Measurements from ENCODE around the gene ZNF439.
"Not testable (repeated sequence)": the region's sequence is repeated elsewhere in the genome, so short reads cannot be mapped to it uniquely, and the experiment has no call there.

ZNF439 gene

DNA sequence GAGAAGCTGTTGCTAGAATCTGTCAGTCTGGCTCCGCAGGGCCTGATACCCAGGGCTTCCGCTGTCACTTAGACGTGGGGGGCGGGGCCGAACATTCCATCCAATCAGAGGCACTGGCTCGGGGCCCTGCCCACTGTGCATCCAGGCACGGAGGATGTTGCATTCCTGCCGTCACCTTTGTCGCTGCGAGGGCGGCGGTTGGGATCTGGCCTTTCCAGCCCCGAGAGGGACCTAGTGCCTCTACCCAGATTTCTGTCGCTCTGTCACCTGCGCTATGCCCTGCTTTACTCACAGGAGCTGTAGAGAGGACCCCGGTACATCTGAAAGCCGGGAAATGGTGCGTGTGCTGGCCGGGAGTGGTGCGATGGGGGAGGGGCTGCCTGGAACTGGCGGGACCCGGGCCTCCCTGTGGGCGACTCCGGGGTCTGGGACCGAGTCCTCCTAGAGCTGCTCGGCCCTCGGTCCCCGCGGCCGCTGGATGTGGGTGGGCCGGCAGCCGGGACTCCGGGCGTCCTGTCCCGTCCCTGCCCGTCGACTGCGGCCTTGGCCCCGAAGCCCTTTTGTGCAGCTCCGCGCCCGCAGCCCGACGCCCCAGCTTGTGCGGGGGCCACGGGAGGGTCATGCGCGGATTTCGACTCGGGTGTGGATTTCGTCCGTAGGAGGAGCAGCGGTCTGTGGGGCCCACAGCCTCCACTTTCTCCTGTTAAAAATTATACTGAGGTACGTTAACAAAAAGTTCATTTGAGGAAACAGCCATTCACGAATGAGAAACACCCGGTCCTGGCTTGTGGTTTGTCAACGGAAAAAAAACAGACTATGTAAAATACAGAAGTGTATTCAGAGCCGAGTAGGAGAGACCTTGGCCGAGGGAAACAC is at the start of gene ZNF439:
Gene ZNF439, plus strand, starts transcription at position 133 of the 876 bp plus-strand sequence. Its CDS starts 142 bp downstream, at position 275.
- peak; percentile 64 to 93 for DNase-seq

GRCh38 chr19:11806354-11807098 is 42.0 kb upstream of the ZNF439 start:
- no peak for DNase-seq

- no peak for DNase-seq
Measured at GRCh38 chr19:11807099-11807380, 41.5 kb upstream of the ZNF439 start.

- DNase-seq = peak in 1 of 2 experiments; percentile 40
Measured at GRCh38 chr19:11813703-11814028, 34.9 kb upstream of the ZNF439 start.

- DNase-seq = peak; percentile 93 to 96
Measured at GRCh38 chr19:11814029-11814699, 34.4 kb upstream of the ZNF439 start, which contains the start of gene ZNF440. Gene ZNF440 (plus strand): TSS chr19:11814273. CDS start chr19:11814448, 175 bp downstream.

DNA sequence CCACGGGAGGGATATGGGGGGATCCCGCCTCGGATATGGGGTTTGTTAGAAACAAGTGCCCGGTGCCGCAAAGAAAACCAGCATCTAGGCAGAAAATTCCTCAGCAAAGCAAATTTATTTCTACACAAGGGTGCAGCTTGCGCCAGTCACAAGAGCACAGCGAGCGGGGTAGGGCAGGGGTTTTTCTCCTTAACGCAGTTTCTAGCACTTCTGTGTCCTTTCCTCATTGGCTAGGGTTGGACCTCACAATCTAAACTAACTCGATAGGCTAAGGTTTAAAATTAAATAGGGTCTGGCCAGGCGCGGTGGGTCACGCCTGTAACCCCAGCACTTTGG is 33.9 kb upstream of the ZNF439 start:
- no peak for DNase-seq

DNA sequence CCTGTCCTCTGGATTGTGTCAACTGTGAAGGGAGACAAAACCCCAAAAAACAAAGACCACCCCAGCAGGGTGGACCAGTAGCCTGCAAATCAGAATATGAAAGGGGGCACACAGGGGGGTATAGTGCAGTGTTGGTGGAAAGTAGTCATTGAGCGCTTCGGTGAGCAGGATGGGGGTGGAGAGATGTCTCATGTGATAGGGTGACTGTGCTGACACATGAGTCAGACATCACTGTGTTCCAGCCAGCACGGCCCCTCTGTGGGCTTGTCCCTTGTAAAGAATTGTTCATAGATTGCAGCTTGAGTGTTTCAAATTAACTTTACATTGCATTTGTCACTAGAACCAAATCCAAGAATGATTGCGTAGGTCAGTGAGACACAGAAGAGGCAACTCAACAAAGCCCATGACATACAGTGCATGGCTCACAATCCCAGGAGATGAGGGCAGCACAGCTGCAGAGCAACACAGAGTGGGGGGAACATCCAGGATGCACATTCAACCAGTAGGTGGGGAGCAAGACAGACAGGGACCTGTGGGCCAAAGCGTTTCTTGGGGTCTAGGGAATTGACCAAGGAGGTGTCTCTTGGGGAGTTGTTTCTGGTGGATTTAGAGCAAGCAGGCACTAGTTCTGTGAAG is 26.9 kb upstream of the ZNF439 start:
- DNase-seq = no peak

GRCh38 chr19:11828957-11829876 is 19.3 kb upstream of the ZNF439 start:
- DNase-seq = not testable (repeated sequence)

DNA sequence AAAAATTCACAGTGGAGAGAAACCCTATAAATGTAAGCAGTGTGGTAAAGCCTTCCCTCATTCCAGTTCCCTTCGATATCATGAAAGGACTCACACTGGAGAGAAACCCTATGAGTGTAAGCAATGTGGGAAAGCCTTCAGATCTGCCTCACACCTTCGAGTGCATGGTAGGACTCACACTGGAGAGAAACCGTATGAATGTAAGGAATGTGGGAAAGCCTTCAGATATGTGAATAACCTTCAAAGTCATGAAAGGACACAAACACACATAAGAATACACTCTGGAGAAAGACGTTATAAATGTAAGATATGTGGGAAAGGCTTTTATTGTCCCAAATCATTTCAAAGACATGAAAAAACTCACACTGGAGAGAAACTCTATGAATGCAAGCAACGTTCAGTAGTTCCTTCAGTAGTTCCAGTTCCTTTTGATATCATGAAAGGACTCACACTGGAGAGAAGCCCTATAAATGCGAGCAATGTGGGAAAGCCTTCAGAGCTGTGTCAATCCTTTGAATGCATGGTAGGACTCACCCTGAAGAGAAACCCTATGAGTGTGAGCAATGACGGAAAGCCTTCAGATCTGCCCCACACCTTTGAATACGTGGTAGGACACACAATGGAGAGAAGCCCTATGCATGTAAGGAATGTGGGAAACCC is 16.1 kb upstream of the ZNF439 start:
- no peak for DNase-seq

DNA sequence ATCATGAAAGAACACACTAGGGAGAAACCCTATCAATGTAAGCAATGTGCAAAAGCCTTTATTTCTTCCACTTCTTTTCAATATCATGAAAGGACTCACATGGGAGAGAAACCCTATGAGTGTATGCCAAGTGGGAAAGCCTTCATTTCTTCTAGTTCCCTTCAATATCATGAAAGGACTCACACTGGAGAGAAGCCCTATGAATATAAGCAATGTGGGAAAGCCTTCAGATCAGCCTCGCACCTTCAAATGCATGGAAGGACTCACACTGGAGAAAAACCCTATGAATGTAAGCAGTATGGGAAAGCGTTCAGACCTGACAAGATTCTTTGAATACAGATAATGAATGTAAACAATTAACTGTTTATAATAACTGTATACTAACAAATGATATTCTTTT is 15.0 kb upstream of the ZNF439 start:
- DNase-seq = no peak

- DNase-seq = not testable (repeated sequence)
Measured at GRCh38 chr19:11835626-11836066, 12.9 kb upstream of the ZNF439 start.

DNA sequence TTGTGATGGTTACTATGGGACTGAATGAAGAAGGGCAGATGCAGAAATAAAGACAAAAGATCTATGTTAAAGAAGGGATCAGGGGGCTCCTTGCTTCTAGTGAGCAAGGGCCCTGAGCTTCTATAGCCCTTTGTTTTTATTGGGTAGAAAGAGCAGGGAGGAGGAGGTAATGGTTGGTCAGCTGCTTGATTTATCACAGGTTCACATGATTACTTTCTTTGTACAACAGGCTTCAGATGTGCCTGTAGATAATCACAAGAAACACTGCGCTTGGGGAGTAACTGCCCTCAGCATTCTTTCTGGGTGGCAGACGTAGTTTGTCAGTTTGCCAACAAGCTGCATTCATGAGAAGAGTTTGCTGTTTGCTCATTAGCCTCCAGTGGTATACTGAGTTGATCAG is 4.8 kb upstream of the ZNF439 start:
- DNase-seq = no peak

GRCh38 chr19:11847615-11848014 is 911 bp upstream of the ZNF439 start:
- DNase-seq = not testable (repeated sequence)

DNA sequence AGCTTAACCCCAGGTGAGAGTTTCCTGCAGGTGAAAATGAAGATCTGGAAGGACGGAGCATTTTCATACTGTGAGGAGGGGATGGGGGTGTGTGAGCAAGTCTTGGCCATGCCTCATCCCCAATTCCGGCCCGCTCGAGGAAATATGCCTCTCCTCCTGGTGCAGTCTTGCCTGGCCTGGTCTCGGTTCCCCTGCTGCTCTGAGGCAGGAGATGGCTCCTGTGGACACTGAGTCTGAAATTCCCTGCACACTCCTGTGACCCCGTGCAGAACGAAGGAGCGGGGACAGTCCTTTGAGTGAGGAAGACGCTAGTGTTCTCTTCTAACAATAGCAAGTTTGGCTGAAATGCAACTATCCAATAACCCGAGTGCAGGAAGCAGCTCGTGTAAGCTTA is 329 bp upstream of the ZNF439 start:
- no peak for DNase-seq

DNA sequence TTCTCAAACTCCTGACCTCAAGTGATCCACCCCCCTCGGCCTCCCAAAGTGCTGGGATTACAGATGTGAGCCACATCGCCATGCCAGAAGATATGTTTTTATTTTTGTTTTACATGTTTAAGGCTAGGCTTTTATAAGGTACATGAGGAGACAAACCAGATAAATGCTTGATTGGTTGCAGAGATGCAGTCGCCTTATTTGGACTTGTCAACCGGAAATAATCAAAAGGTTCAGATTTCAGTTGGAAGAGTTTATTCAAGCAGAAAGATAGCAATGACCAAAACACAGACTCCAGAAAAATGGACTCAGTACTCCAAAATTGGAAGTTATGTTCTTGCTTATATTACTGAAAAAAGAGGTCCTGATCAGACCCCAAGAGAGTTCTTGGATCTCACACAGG is 1.8 kb downstream of the ZNF439 start:
- not testable (repeated sequence) for DNase-seq

DNA sequence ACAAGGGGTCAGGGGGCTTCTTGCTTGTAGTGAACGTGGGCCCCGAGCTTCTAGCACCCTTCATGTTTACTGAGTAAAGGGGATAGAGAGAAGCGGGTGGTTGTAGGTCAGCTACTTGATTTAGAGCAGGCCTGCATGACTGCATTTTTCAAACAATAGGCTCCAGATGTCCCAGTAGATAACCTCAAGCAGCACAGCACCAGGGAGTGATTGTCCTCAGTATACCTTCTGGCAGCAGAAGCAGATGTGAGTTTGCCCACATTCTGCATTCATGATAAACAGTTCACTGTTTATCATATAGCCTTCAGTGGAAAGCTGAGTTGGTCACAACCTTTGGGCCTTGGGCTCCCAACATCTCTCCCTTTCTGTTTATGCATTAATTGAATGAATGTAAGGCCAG is 4.8 kb downstream of the ZNF439 start:
- DNase-seq = no peak

DNA sequence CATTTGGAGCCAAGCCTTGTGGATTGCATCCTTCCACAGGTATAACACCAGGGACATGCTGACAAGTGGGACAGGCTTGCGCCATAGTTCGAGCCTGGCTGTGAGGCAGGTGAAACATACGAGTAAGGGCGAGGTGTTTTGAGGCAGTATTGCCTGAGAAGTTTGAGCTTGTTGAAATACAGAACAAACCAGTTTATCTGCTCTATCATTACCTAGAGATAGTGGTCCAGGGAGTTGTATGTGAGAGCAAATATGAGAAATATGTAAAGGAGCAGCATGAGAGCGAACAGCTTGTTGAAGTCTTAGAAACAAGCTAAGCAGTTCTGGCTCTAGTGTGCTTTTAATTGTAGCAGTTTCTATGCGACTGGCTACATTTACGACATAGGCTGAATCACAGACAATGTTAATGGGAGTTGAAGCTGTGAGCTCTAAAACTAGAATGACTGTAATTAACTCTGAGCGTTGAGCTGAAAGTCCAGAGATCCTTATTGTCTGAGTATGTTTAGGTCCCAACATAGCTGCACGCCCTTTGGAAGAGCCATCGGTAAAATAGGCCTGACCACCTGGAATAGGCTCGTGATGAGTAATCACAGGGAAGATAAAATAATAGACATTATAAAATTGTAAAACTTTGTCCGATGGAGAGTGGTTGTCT is 8.2 kb downstream of the ZNF439 start:
- DNase-seq = no peak

- no peak for DNase-seq
Measured at GRCh38 chr19:11860721-11861120, 12.2 kb downstream of the ZNF439 start.

DNA sequence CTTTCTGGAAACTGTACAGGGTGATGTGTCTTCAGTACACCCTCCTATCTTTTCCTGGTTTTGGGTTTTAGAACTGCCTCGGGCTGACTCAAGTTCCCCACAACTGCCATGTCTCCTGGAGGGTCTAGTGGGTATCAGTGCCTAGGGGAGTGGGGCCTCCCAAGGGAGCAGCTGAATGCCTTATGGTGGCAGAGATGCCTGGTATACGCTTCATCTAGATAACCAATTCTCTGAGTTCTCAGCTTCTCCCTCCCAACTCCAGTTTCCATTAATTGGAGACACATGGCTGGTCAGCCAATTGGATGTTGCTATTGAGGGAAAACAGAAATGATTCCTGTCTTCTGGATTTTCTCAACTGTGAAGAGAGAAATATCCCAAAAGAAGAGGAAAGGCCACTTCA is 12.8 kb downstream of the ZNF439 start:
- no peak for DNase-seq

- not testable (repeated sequence) for DNase-seq
Measured at GRCh38 chr19:11867766-11868165, 19.2 kb downstream of the ZNF439 start.

DNA sequence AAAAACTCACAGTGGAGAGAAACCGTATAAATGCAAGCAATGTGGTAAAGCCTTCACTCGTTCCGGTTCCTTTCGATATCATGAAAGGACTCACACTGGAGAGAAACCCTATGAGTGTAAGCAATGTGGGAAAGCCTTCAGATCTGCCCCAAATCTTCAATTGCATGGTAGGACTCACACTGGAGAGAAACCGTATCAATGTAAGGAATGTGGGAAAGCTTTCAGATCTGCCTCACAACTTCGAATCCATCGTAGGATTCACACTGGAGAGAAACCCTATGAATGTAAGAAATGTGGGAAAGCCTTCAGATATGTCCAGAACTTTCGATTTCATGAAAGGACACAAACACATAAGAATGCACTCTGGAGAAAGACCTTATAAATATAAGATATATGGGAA is 19.7 kb downstream of the ZNF439 start:
- DNase-seq = no peak

Measured in cerebellar nuclear complex (tissue), 1 donor.